Mesenchymal stem cell (in vitro differentiated cells and primary cell): ENCODE measurements around the gene IGFBP5.

Source experiments
- DNase-seq: peaks from one replicate; pipeline ENCODE4 v3.0.0-alpha.2; 2013
- H2AFZ ChIP-seq: one replicate; pipeline ENCODE4 v1.6.1; 2013; ENCODE audit warnings: low read depth, mild to moderate bottlenecking, control low read depth, inconsistent platforms, low read length, moderate library complexity
- H2AK5ac ChIP-seq: 2 replicates; pipeline ENCODE4 v1.6.1; 2013; ENCODE audit warnings: low read length, moderate library complexity, mild to moderate bottlenecking, inconsistent platforms; ENCODE audit not compliant: severe bottlenecking
- H2BK120ac ChIP-seq: one replicate; pipeline ENCODE4 v1.6.1; 2013; ENCODE audit warnings: low read depth, mild to moderate bottlenecking, inconsistent platforms, low read length, moderate library complexity
- H2BK12ac ChIP-seq, 2 experiments: one replicate each; pipeline ENCODE4 v1.6.1; 2013; ENCODE audit warnings: inconsistent platforms in 2 of 2, low read length in 2 of 2, mild to moderate bottlenecking in 2 of 2, moderate library complexity in 2 of 2, control low read depth in 1 of 2
- H2BK15ac ChIP-seq: one replicate; pipeline ENCODE4 v1.6.1; 2013; ENCODE audit warnings: mild to moderate bottlenecking, low read depth, inconsistent platforms; ENCODE audit not compliant: poor library complexity, severe bottlenecking
- H2BK5ac ChIP-seq: 2 replicates; pipeline ENCODE4 v1.6.1; 2013; ENCODE audit warnings: low read depth, mild to moderate bottlenecking, low read length, control low read depth, inconsistent platforms; ENCODE audit not compliant: poor library complexity, severe bottlenecking
- H3K14ac ChIP-seq, 2 experiments: one replicate each; pipeline ENCODE4 v1.6.1; 2013; ENCODE audit warnings: inconsistent platforms in 2 of 2, low read length in 2 of 2, control low read depth in 1 of 2, mild to moderate bottlenecking in 1 of 2, moderate library complexity in 1 of 2
- H3K18ac ChIP-seq, 2 experiments: one replicate each; pipeline ENCODE4 v1.6.1; 2013; ENCODE audit warnings: inconsistent platforms in 2 of 2, low read length in 2 of 2, control low read depth in 1 of 2, low read depth in 1 of 2, mild to moderate bottlenecking in 1 of 2
- H3K23ac ChIP-seq, 2 experiments: one replicate each; pipeline ENCODE4 v1.6.1; 2013; ENCODE audit warnings: inconsistent platforms in 2 of 2, low read length in 2 of 2, mild to moderate bottlenecking in 2 of 2, moderate library complexity in 2 of 2, control low read depth in 1 of 2
- H3K27ac ChIP-seq: 2 replicates; pipeline ENCODE4 v1.5.1; 2013; ENCODE audit warnings: mild to moderate bottlenecking, moderate library complexity, low read length, control low read depth, inconsistent platforms; ENCODE audit not compliant: poor library complexity, severe bottlenecking
- H3K27me3 ChIP-seq, 2 experiments: 2 replicates each; pipeline versions ENCODE4 v1.6.1 to v1.7.0; 2013; ENCODE audit warnings: low read length in 2 of 2, mild to moderate bottlenecking in 2 of 2, moderate library complexity in 2 of 2, control low read depth in 1 of 2, inconsistent platforms in 1 of 2; ENCODE audit not compliant: control insufficient read depth in 1 of 2, insufficient read depth in 1 of 2
- H3K36me3 ChIP-seq, 2 experiments: 2 replicates each; pipeline versions ENCODE4 v1.6.1 to v1.7.0; 2013; ENCODE audit warnings: low read length in 2 of 2, control low read depth in 1 of 2, inconsistent platforms in 1 of 2, low read depth in 1 of 2, mild to moderate bottlenecking in 1 of 2; ENCODE audit not compliant: insufficient read depth in 2 of 2, control insufficient read depth in 1 of 2
- H3K4ac ChIP-seq, 2 experiments: one replicate each; pipeline ENCODE4 v1.6.1; 2013; ENCODE audit warnings: inconsistent platforms in 2 of 2, low read length in 2 of 2, mild to moderate bottlenecking in 2 of 2, moderate library complexity in 2 of 2, control low read depth in 1 of 2, low read depth in 1 of 2
- H3K4me1 ChIP-seq: 2 replicates; pipeline ENCODE4 v1.6.1; 2013; ENCODE audit warnings: low read depth, low read length, control low read depth; ENCODE audit not compliant: control insufficient read depth, insufficient read depth
- H3K4me2 ChIP-seq: 2 replicates; pipeline ENCODE4 v1.6.1; 2013; ENCODE audit warnings: low read length, mild to moderate bottlenecking, inconsistent platforms; ENCODE audit not compliant: poor library complexity, severe bottlenecking
- H3K4me3 ChIP-seq, 2 experiments: 2 replicates each; pipeline versions ENCODE4 v1.5.1 to v1.7.0; 2013; ENCODE audit warnings: low read length in 2 of 2, mild to moderate bottlenecking in 2 of 2, control low read depth in 1 of 2, low read depth in 1 of 2; ENCODE audit not compliant: insufficient read depth in 1 of 2
- H3K79me1 ChIP-seq: replicated peaks from 2 replicates; pipeline ENCODE4 v1.6.1; 2013; ENCODE audit warnings: mild to moderate bottlenecking, control low read depth, low read length, inconsistent platforms; ENCODE audit not compliant: poor library complexity, severe bottlenecking
- H3K9ac ChIP-seq: 2 replicates; pipeline ENCODE4 v1.7.0; 2013; ENCODE audit warnings: mild to moderate bottlenecking, low read length, moderate library complexity
- H3K9me3 ChIP-seq: 2 replicates; pipeline ENCODE4 v1.7.0; 2013; ENCODE audit warnings: mild to moderate bottlenecking, low read length; ENCODE audit not compliant: control insufficient read depth
- H4K8ac ChIP-seq: one replicate; pipeline ENCODE4 v1.6.1; 2013; ENCODE audit warnings: inconsistent platforms, mild to moderate bottlenecking, low read length, moderate library complexity
- H4K91ac ChIP-seq: one replicate; pipeline ENCODE4 v1.6.1; 2013; ENCODE audit warnings: mild to moderate bottlenecking, low read length, inconsistent platforms
- WGBS: methylation state at CpG from one replicate; pipeline ENCODE4 v1.1.7; 2013; ENCODE audit warnings: mixed read lengths; 5-methylcytosine and 5-hydroxymethylcytosine counted together

IGFBP5 gene

DNA sequence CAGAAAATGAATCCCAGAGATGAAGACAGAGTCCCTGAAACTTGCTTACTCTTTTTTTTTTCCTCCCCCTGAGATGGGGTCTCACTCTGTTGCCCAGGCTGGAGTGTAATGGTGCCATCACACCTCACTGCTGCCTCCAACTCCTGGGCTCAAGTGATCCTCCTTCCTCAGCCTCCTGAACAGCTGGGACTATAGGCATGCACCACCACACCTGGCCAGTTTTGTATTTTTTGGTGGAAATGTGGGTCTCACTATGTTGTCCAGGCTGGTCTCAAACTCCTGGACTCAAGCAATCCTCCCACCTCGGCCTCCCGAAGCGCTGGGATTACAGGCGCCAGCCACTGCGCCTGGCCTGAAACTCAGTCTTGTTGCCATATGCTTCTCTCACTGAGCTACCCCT lies 34.3 kb downstream of the IGFBP5 start:
- H2AFZ ChIP-seq: no peak overlapping the region
- no peak overlapping the region for H3K18ac ChIP-seq
- no peak overlapping the region for H3K9ac ChIP-seq
- peaks cover 23% of the 10 kb centered on the region for H3K79me1 ChIP-seq
- H4K91ac ChIP-seq: no peak overlapping the region
- no peak overlapping the region for H3K14ac ChIP-seq
- H2BK12ac ChIP-seq: no peak overlapping the region
- no peak overlapping the region for H2BK120ac ChIP-seq
- no peak overlapping the region for H3K4ac ChIP-seq
- peaks cover 0 to 70% of the 10 kb centered on the region in 2 experiments for H3K36me3 ChIP-seq
- peaks cover 0 to 48% of the 10 kb centered on the region in 2 experiments for H3K27me3 ChIP-seq
- H3K23ac ChIP-seq: no peak overlapping the region
- no peak for DNase-seq
- no peaks in the 10 kb centered on the region for H3K9me3 ChIP-seq
- peaks cover 23% of the 10 kb centered on the region for H3K4me1 ChIP-seq
- no peak overlapping the region for H2AK5ac ChIP-seq
- no peak overlapping the region for H3K27ac ChIP-seq
- 97% methylated on average over 4 of the region's 5 CpGs for WGBS
- H2BK5ac ChIP-seq: no peak overlapping the region
- no peak overlapping the region for H2BK15ac ChIP-seq
- no peak overlapping the region for H3K4me2 ChIP-seq
- no peak overlapping the region for H4K8ac ChIP-seq
- H3K4me3 ChIP-seq: no peak overlapping the region

DNA sequence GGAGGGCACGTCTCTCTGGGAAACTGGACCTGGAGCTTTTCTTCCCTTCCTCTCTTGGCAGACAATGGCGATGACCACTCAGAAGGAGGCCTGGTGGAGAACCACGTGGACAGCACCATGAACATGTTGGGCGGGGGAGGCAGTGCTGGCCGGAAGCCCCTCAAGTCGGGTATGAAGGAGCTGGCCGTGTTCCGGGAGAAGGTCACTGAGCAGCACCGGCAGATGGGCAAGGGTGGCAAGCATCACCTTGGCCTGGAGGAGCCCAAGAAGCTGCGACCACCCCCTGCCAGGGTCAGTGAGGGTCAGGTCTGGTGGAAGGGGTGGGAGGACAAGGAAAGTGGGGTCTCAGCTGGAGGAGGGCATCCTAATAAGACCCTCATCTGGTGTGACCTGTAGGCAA lies 34.9 kb downstream of the IGFBP5 start:
- H3K23ac ChIP-seq: no peak overlapping the region
- no peak overlapping the region for H3K4me3 ChIP-seq
- peaks cover 0 to 72% of the 10 kb centered on the region in 2 experiments for H3K36me3 ChIP-seq
- H3K4ac ChIP-seq: no peak overlapping the region
- H2AK5ac ChIP-seq: no peak overlapping the region
- H3K9ac ChIP-seq: no peak overlapping the region
- no peak overlapping the region for H4K8ac ChIP-seq
- no peak overlapping the region for H2BK120ac ChIP-seq
- peaks cover 0 to 44% of the 10 kb centered on the region in 2 experiments for H3K27me3 ChIP-seq
- no peak for DNase-seq
- peaks cover 20% of the 10 kb centered on the region for H3K4me1 ChIP-seq
- H3K27ac ChIP-seq: no peak overlapping the region
- no peak overlapping the region for H2BK12ac ChIP-seq
- H3K9me3 ChIP-seq: no peaks in the 10 kb centered on the region
- H2BK15ac ChIP-seq: no peak overlapping the region
- H3K18ac ChIP-seq: no peak overlapping the region
- no peak overlapping the region for H2BK5ac ChIP-seq
- no peak overlapping the region for H2AFZ ChIP-seq
- H4K91ac ChIP-seq: no peak overlapping the region
- no peak overlapping the region for H3K14ac ChIP-seq
- 94% methylated on average over 10 of the region's 10 CpGs for WGBS
- no peak overlapping the region for H3K4me2 ChIP-seq
- H3K79me1 ChIP-seq: peaks cover 25% of the 10 kb centered on the region

DNA sequence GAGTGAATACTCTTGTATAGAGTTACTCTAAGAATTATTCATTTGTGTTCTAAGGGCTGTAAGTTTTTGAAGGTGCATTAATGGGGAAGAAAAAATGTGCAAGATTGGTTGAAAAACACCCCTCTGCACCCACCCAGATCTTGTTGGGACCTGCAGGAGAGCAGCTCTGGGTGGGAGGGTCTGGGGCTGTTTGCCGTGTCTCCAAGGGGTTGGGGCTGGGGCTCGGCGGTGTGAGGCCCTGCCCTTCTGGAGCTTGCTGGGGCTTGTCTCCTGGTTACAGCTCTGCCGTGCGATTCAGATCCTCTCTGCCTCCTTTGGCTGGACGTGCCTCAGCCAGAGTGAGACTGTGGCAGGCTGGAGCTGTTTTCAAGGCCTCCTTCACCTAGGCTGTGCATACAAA lies 36.1 kb downstream of the IGFBP5 start:
- H3K14ac ChIP-seq: no peak overlapping the region
- WGBS: 77% methylated on average over 6 of the region's 6 CpGs
- no peak overlapping the region for H2AK5ac ChIP-seq

DNA sequence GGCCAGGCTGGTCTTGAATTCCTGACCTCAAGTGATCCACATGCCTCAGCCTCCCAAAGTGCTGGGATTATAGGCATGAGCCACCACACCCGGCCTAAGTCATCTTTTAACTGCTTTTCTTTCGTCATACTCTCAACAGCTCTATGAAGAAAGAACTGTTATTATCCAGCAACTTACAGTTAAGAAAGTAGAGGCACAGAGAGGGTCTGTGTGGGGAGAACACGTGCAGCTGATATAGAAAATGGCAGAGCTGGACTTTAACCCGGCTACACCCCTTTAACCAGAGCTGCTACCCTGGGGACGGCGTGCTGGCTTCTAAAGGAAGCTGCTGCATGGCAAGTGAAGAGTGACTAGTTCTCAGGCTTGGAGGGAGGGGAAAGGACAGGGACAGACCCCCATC lies 36.6 kb downstream of the IGFBP5 start:
- Histone ChIP-seq H3K36me3 (peaks cover 0 to 56% of the 10 kb centered on the region in 2 experiments), H3K4ac (no peak overlapping the region), H3K27ac (no peak overlapping the region), H3K79me1 (peaks cover 29% of the 10 kb centered on the region), H3K23ac (no peak overlapping the region), H2AFZ (no peak overlapping the region), H2BK120ac (no peak overlapping the region), H2BK5ac (no peak overlapping the region), H2BK15ac (no peak overlapping the region), H4K8ac (no peak overlapping the region), H4K91ac (no peak overlapping the region), H3K14ac (peak overlapping the region in 1 of 2 experiments; percentile 61), H3K18ac (no peak overlapping the region), H3K4me2 (no peak overlapping the region), H2BK12ac (no peak overlapping the region), H3K4me1 (peaks cover 10% of the 10 kb centered on the region), H2AK5ac (no peak overlapping the region), H3K4me3 (no peak overlapping the region), H3K9me3 (no peaks in the 10 kb centered on the region), H3K9ac (no peak overlapping the region), H3K27me3 (peaks cover 0 to 32% of the 10 kb centered on the region in 2 experiments)
- WGBS: 85% methylated on average over 6 of the region's 6 CpGs
- no peak for DNase-seq

More for the DNA sequence above, 36.1 kb downstream of the IGFBP5 start:
- no peak for DNase-seq
- peaks cover 0 to 37% of the 10 kb centered on the region in 2 experiments for H3K27me3 ChIP-seq
- no peak overlapping the region for H4K91ac ChIP-seq
- H3K9me3 ChIP-seq: no peaks in the 10 kb centered on the region
- H3K4me1 ChIP-seq: peaks cover 8% of the 10 kb centered on the region
- H3K4ac ChIP-seq: no peak overlapping the region
- no peak overlapping the region for H3K27ac ChIP-seq
- H3K18ac ChIP-seq: no peak overlapping the region
- no peak overlapping the region for H2BK15ac ChIP-seq
- H3K4me3 ChIP-seq: no peak overlapping the region
- H3K79me1 ChIP-seq: peaks cover 29% of the 10 kb centered on the region
- H2BK120ac ChIP-seq: no peak overlapping the region
- H3K9ac ChIP-seq: no peak overlapping the region
- H3K4me2 ChIP-seq: no peak overlapping the region
- no peak overlapping the region for H3K23ac ChIP-seq
- H3K36me3 ChIP-seq: peaks cover 0 to 61% of the 10 kb centered on the region in 2 experiments
- no peak overlapping the region for H2BK5ac ChIP-seq
- H4K8ac ChIP-seq: no peak overlapping the region
- H2BK12ac ChIP-seq: no peak overlapping the region
- no peak overlapping the region for H2AFZ ChIP-seq
